Right atrium auricular region (tissue), 2 donors: ENCODE measurements around the gene RP9. TPM values are rescaled to one million over a fixed set of nuclear protein-coding genes. Genes with fewer than 3 reads are reported as not detected.

Source experiments
- DNase-seq: peaks from one replicate; pipeline ENCODE4 v3.0.0-alpha.2; 2019; ENCODE audit warnings: low spot score
- H3K27ac ChIP-seq, 2 donors: fragments of 200-600 bp; sonication (generic); 1 replicate in 1 of 2; 2 replicates in 1 of 2; pipeline ENCODE4 v1.5.1; 2016 to 2019
- H3K27me3 ChIP-seq, 2 donors: fragments of 200-600 bp; sonication (generic); one replicate each; pipeline versions ENCODE4 v1.5.1 to v1.6.0; 2017 to 2019
- H3K36me3 ChIP-seq: fragments of 200-600 bp; sonication (generic); one replicate; pipeline ENCODE4 v1.5.1; 2016
- H3K4me1 ChIP-seq, 2 donors: fragments of 200-600 bp; sonication (generic); one replicate each; pipeline versions ENCODE4 v1.5.1 to v1.6.0; 2017 to 2019
- H3K4me3 ChIP-seq, 2 donors: fragments of 200-600 bp; sonication (generic); 1 replicate in 1 of 2; 2 replicates in 1 of 2; pipeline ENCODE4 v1.5.1; 2017 to 2019; ENCODE audit warnings: mild to moderate bottlenecking in 1 of 2, moderate library complexity in 1 of 2
- H3K9me3 ChIP-seq, 2 donors: fragments of 200-600 bp; sonication (generic); one replicate each; pipeline ENCODE4 v1.5.1; 2019
- total RNA-seq, 2 donors: library from RNA; depleted of rRNA; stranded (reverse); fragments of >200 nt; gene quantifications; one replicate each; pipeline ENCODE4 v1.1.0, GENCODE V29; 2016
- TF ChIP-seq, protein P1 (sequence below), 2 donors: fragments of 200-600 bp; sonication (generic); IDR thresholded peaks; one replicate each; pipeline ENCODE4 v1.5.1; 2019; ENCODE audit warnings: antibody characterized with exemption in 2 of 2

RP9 gene
- total RNA-seq, 2 donors from 2014 or later: 16.3 to 19.8 TPM

DNA sequence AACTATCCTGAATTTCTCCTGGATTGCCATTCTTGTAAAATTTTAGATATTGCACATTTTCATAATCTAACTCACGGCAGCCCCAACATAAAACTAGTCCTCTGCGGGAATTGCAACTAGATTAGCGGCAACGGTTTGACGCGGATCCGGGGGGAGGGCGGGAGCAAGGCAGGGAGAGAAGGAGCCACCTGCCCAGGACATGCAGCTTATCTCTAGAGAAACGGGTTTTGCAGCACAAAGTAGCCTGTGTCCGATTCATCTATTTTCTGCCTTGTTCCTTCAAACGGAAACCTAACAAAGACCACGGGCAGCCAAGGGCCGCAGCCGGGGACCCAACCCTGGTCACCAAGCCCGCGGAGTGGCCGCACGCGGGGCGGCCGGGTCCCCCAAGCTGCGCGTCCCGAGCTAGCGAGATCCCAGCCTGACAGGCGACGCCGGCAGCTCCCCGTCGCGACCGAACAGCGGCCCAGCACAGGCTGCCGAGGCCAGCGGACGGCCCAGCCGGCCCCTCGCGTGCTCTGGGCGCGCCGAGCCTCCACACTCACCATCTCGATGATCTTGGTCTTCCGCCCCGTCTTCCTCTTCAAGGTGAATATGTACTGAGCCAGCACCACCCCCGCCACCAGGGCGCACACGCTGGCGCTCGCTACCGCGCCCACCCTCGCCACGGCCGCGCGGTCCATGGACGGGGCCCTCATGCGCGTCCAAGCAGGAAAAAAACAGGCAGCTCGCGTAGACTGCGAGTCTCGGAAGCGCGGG lies 47.0 kb downstream of the RP9 start, which contains the start of gene NT5C3A:
NT5C3A (minus strand) TSS at position 754 of the 759 bp plus-strand sequence; CDS start at position 683, 71 bp downstream.
- peak within 1 kb of the TSS; percentile 92 to 94 for H3K27ac ChIP-seq
- TF ChIP-seq, protein P1, sequence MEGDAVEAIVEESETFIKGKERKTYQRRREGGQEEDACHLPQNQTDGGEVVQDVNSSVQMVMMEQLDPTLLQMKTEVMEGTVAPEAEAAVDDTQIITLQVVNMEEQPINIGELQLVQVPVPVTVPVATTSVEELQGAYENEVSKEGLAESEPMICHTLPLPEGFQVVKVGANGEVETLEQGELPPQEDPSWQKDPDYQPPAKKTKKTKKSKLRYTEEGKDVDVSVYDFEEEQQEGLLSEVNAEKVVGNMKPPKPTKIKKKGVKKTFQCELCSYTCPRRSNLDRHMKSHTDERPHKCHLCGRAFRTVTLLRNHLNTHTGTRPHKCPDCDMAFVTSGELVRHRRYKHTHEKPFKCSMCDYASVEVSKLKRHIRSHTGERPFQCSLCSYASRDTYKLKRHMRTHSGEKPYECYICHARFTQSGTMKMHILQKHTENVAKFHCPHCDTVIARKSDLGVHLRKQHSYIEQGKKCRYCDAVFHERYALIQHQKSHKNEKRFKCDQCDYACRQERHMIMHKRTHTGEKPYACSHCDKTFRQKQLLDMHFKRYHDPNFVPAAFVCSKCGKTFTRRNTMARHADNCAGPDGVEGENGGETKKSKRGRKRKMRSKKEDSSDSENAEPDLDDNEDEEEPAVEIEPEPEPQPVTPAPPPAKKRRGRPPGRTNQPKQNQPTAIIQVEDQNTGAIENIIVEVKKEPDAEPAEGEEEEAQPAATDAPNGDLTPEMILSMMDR (IDR thresholded peaks at IDR 0.05): no peak
- no peaks in the 10 kb centered on the region for H3K36me3 ChIP-seq
- H3K9me3 ChIP-seq: peaks cover 0 to 8% of the 10 kb centered on the region in 2 donors
- peaks cover 0 to 27% of the 10 kb centered on the region in 2 donors for H3K4me1 ChIP-seq
- no peaks in the 10 kb centered on the region for H3K27me3 ChIP-seq
- peak within 1 kb of the TSS; percentile 63 to 95 for H3K4me3 ChIP-seq
- DNase-seq: no peak

DNA sequence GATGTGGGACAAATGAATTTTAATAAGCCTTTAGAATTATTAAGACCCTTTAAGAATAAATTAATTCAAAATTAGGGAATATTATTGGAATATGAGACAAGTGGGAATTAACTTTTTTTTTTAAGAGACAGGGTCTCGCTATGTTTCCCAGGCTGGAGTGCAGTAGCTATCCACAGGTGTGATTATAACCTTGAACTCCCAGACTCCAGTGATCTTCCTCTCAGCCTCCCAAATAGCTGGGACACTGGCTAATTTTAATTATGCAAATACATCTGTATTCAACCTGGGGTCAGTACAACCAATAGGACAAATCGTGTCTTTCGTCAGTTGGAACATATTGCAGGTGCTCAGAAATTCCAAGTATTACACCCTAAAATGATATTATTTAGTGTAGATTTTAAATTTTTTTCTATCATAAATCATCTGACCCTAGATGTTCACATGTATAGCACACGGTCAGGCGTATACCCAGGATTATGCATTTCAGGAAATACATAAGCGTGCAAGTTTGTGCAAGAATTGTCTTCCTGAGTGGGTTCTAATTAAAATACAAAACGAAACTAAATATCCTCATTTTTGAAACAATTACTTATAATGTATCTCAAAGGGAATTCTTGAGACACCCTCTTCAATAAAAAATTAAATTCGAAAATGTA lies 47.8 kb downstream of the RP9 start:
- Histone ChIP-seq H3K4me3 (peak overlapping the region; percentile 63 to 95), H3K27ac (no peak overlapping the region), H3K36me3 (no peaks in the 10 kb centered on the region), H3K27me3 (no peaks in the 10 kb centered on the region), H3K4me1 (peaks cover 0 to 27% of the 10 kb centered on the region in 2 donors), H3K9me3 (peaks cover 0 to 8% of the 10 kb centered on the region in 2 donors)
- no peak for DNase-seq
- TF ChIP-seq, protein P1 (IDR thresholded peaks at IDR 0.05): no peak

GRCh38 chr7:33059635-33060034 lies 49.6 kb downstream of the RP9 start:
- DNase-seq: no peak
- H3K27me3 ChIP-seq: no peaks in the 10 kb centered on the region
- TF ChIP-seq, protein P1 (IDR thresholded peaks at IDR 0.05): no peak
- H3K4me1 ChIP-seq: peaks cover 0 to 27% of the 10 kb centered on the region in 2 donors
- H3K9me3 ChIP-seq: no peaks in the 10 kb centered on the region
- H3K36me3 ChIP-seq: no peaks in the 10 kb centered on the region
- no peak overlapping the region for H3K27ac ChIP-seq
- H3K4me3 ChIP-seq: no peak overlapping the region

- peaks cover 0 to 15% of the 10 kb centered on the region in 2 donors for H3K4me1 ChIP-seq
- no peak overlapping the region for H3K4me3 ChIP-seq
- DNase-seq: no peak
- H3K36me3 ChIP-seq: no peaks in the 10 kb centered on the region
- H3K27me3 ChIP-seq: no peaks in the 10 kb centered on the region
- TF ChIP-seq, protein P1 (IDR thresholded peaks at IDR 0.05): no peak
- no peak overlapping the region for H3K27ac ChIP-seq
- no peaks in the 10 kb centered on the region for H3K9me3 ChIP-seq
These were observed 54.0 kb downstream of the RP9 start for GRCh38 chr7:33055158-33055557.

- no peaks in the 10 kb centered on the region for H3K27me3 ChIP-seq
- H3K27ac ChIP-seq: no peak overlapping the region
- H3K4me1 ChIP-seq: peaks cover 0 to 13% of the 10 kb centered on the region in 2 donors
- DNase-seq: no peak
- no peak overlapping the region for H3K4me3 ChIP-seq
- H3K9me3 ChIP-seq: no peaks in the 10 kb centered on the region
- TF ChIP-seq, protein P1 (IDR thresholded peaks at IDR 0.05): no peak
- no peaks in the 10 kb centered on the region for H3K36me3 ChIP-seq
These were observed 54.8 kb downstream of the RP9 start for GRCh38 chr7:33054261-33054964.
